ENCODE measurements around the gene SHISA8. TPM values are rescaled to one million over a fixed set of nuclear protein-coding genes. Genes with fewer than 3 reads are reported as not detected.

Gene SHISA8
- total and polyA plus RNA-seq, 4 donors, result not detected

DNA sequence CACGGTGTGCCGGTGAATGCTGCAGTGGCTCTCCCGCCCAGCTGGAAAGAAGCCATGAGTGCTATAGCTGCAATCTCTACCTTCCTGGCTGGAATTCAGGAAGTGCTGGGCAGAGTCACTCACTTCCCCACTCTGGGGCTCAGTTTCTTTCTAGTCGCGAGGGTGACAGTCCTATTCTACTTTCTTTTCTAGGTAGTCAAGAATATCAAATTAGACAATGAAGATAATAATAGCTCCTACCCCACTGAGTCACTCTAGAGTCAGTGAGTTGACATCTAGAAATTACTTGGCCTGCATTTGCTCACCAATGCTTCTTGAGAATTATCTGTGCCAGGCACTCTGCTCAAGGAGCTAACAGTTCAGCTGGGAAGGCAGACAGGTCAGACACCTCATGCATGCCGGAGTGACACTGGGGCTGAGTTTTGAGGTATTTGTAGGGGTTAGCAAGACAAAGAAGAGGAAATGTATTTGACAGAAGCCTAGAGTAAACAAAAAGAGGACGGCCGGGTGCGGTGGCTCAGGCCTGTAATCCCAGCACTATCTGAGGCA is 28.9 kb upstream of the SHISA8 start:
- Histone ChIP-seq H3K9me3 (ENCODE audit: control insufficient read depth in 4 of 4, low read length in 3 of 4) (no peaks in the 10 kb centered on the region), H3K36me3 (ENCODE audit: control insufficient read depth in 4 of 4, insufficient read depth in 3 of 4, low read depth in 1 of 4, low read length in 3 of 4) (no peaks in the 10 kb centered on the region), H3K27ac (ENCODE audit: low read depth in 1 of 2, low read length in 2 of 2) (no peak overlapping the region), H3K27me3 (ENCODE audit: control insufficient read depth in 4 of 4, insufficient read depth in 4 of 4, low read length in 3 of 4) (no peaks in the 10 kb centered on the region), H3K9ac (ENCODE audit: low read depth in 1 of 2, low read length in 2 of 2) (no peak overlapping the region), H3K4me3 (ENCODE audit: low read depth in 1 of 3, low read length in 3 of 3) (no peak overlapping the region), H3K4me1 (ENCODE audit: control insufficient read depth in 4 of 4, insufficient read depth in 4 of 4, low read length in 3 of 4) (peaks cover 3 to 16% (median 11%) of the 10 kb centered on the region in 4 donors)
- TF ChIP-seq ATF3 (IDR thresholded peaks at IDR 0.05), result no peak
- TF ChIP-seq MAX (IDR thresholded peaks at IDR 0.05), result no peak
- TF ChIP-seq FOXA1 (IDR thresholded peaks at IDR 0.05), result no peak
- no peak for TF ChIP-seq GABPA (IDR thresholded peaks at IDR 0.05 in 1 of 2, conservative IDR thresholded peaks at IDR 0.05 in 1 of 2)
- no peak for DNase-seq (ENCODE audit: low spot score)
- 78% methylated on average over 9 of the region's 9 CpGs for WGBS

DNA sequence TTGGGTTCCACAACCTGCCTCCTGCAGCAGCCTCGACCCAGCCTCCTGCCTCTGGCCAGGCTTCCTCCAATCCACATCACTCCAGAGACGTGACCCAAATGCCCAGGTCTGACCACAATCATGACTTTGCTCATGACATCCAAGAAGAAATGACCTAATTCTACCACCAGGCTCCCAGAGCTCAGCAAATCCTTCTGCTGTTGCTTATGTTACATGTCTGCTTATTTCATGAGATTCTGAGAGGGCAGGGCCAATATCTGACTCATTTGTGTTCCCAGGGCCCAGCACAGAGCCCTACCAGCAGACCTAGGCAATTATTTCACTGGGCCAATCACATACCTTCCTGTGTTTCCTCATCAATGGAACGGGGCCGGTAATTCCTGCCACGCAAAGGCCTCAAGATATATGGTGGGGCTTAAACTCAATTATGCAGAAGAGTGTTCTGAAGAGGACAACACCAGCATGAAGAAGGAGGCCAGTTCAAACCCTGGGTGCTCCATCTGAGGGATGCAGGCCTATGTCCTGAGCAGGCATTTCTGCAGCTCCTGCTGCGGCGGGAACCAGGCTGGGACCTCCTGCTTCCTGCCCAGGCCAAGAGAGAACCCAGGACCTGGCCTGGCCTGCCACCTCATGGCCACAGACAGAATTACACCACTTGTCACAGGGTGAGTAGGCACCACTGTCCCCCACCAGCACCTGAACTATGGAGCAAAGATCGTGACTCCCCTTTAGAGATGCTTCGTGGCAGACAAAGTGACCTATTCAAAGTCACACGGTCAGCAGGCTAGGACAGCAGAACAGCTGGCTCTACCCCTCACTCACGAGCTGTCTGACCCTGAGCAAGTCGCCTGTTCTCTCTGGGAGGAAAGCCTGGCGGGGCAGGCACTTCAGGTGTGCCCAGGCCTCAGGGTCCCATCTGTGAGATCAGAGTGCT is 26.2 kb upstream of the SHISA8 start:
- DNase-seq (ENCODE audit: low spot score), result peak; percentile 83
- H3K4me3 ChIP-seq (ENCODE audit: low read depth in 1 of 3, low read length in 3 of 3), result no peak overlapping the region
- TF ChIP-seq, protein P1, sequence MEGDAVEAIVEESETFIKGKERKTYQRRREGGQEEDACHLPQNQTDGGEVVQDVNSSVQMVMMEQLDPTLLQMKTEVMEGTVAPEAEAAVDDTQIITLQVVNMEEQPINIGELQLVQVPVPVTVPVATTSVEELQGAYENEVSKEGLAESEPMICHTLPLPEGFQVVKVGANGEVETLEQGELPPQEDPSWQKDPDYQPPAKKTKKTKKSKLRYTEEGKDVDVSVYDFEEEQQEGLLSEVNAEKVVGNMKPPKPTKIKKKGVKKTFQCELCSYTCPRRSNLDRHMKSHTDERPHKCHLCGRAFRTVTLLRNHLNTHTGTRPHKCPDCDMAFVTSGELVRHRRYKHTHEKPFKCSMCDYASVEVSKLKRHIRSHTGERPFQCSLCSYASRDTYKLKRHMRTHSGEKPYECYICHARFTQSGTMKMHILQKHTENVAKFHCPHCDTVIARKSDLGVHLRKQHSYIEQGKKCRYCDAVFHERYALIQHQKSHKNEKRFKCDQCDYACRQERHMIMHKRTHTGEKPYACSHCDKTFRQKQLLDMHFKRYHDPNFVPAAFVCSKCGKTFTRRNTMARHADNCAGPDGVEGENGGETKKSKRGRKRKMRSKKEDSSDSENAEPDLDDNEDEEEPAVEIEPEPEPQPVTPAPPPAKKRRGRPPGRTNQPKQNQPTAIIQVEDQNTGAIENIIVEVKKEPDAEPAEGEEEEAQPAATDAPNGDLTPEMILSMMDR (IDR thresholded peaks at IDR 0.05; ENCODE audit: low read depth, low read length, missing input control), result peak; percentile 96
- TF ChIP-seq RAD21 (IDR thresholded peaks at IDR 0.05) (peak; percentile 99), FOXA2 (IDR thresholded peaks at IDR 0.05) (no peak)
- no peaks in the 10 kb centered on the region for H3K27me3 ChIP-seq (ENCODE audit: control insufficient read depth in 4 of 4, insufficient read depth in 4 of 4, low read length in 3 of 4)
- H3K36me3 ChIP-seq (ENCODE audit: control insufficient read depth in 4 of 4, insufficient read depth in 3 of 4, low read depth in 1 of 4, low read length in 3 of 4), result no peaks in the 10 kb centered on the region
- 49% methylated on average over 13 of the region's 13 CpGs for WGBS
- peak overlapping the region in 1 of 2 donors; percentile 4 for H3K27ac ChIP-seq (ENCODE audit: low read depth in 1 of 2, low read length in 2 of 2)
- H3K9ac ChIP-seq (ENCODE audit: low read depth in 1 of 2, low read length in 2 of 2), result no peak overlapping the region
- peaks cover 0 to 6% (median 4%) of the 10 kb centered on the region in 4 donors for H3K4me1 ChIP-seq (ENCODE audit: control insufficient read depth in 4 of 4, insufficient read depth in 4 of 4, low read length in 3 of 4)
- H3K9me3 ChIP-seq (ENCODE audit: control insufficient read depth in 4 of 4, low read length in 3 of 4), result no peaks in the 10 kb centered on the region

DNA sequence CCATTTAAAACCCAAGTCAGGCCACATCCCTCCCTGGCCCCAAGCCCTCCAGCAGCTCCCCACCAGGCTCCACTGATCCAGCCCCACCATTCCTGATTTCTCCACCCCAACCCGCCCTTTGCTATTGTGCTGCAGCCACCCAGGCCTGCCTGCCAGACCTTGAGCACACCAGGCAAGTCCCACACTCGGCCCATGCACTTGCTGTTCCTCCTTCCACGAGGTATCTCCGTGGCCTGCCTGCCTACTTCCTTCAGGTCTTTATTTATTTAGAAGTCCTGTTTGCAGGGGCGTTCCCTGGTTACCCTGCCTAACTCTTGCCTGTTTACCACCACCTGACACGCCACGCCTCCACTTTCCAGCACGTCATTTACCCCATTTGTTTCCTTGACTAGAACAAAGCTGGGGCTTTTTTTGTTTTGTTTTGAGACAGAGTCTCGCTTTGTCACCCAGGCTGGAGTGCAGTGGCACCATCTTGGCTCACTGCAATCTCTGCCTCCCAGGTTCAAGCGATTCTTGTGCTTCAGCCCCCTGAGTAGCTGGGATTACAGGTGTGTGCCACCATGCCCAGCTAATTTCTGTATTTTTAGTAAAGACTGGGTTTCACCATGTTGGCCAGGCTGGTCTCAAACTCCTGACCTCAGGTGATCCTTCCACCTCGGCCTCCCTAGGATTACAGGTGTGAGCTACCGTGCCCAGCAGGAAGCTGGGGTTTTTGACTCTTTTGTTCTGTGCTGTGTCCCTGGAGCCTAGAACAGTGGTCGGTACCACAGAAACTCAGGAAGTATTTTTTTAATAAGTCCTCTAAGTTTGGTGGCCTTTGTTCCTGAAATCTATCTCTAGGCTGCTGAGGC is 25.3 kb upstream of the SHISA8 start:
- no peak for DNase-seq (ENCODE audit: low spot score)
- no peak overlapping the region for H3K4me3 ChIP-seq (ENCODE audit: low read depth in 1 of 3, low read length in 3 of 3)
- no peak overlapping the region for H3K9ac ChIP-seq (ENCODE audit: low read depth in 1 of 2, low read length in 2 of 2)
- H3K27me3 ChIP-seq (ENCODE audit: control insufficient read depth in 4 of 4, insufficient read depth in 4 of 4, low read length in 3 of 4), result no peaks in the 10 kb centered on the region
- 82% methylated on average over 13 of the region's 13 CpGs for WGBS
- no peaks in the 10 kb centered on the region for H3K4me1 ChIP-seq (ENCODE audit: control insufficient read depth in 4 of 4, insufficient read depth in 4 of 4, low read length in 3 of 4)
- no peaks in the 10 kb centered on the region for H3K36me3 ChIP-seq (ENCODE audit: control insufficient read depth in 4 of 4, insufficient read depth in 3 of 4, low read depth in 1 of 4, low read length in 3 of 4)
- TF ChIP-seq YY1 (IDR thresholded peaks at IDR 0.05) (no peak), EGR1 (IDR thresholded peaks at IDR 0.05; ENCODE audit: low read depth in 2 of 2) (no peak), HNF4A (conservative IDR thresholded peaks at IDR 0.05) (no peak), FOXA2 (IDR thresholded peaks at IDR 0.05) (no peak), RAD21 (IDR thresholded peaks at IDR 0.05) (no peak), ATF3 (IDR thresholded peaks at IDR 0.05) (no peak), ZBTB33 (IDR thresholded peaks at IDR 0.05) (no peak), JUND (IDR thresholded peaks at IDR 0.05) (no peak), GABPA (IDR thresholded peaks at IDR 0.05 in 1 of 2, conservative IDR thresholded peaks at IDR 0.05 in 1 of 2) (no peak)
- TF ChIP-seq, protein P1 (IDR thresholded peaks at IDR 0.05; ENCODE audit: low read depth, low read length, missing input control), result no peak
- H3K9me3 ChIP-seq (ENCODE audit: control insufficient read depth in 4 of 4, low read length in 3 of 4), result no peaks in the 10 kb centered on the region
- H3K27ac ChIP-seq (ENCODE audit: low read depth in 1 of 2, low read length in 2 of 2), result peak overlapping the region in 1 of 2 donors; percentile 51
